PFSK-1 (cell line): ENCODE measurements around the gene GSC.

Source experiments
- FOXP2 ChIP-seq: optimal IDR thresholded peaks from 2 replicates; pipeline ENCODE3; 2011; ENCODE audit warnings: borderline replicate concordance, control low read depth, inconsistent platforms; ENCODE audit not compliant: insufficient read depth; ENCODE audit errors: extremely low read length, extremely low read depth
- POLR2AphosphoS5 ChIP-seq: IDR thresholded peaks from 2 replicates; pipeline ENCODE4 v1.6.1; 2012; ENCODE audit warnings: low read depth, mild to moderate bottlenecking, control low read depth, low read length, moderate library complexity
- SIN3A ChIP-seq: IDR thresholded peaks from 2 replicates; pipeline ENCODE4 v1.6.1; 2012; ENCODE audit warnings: mild to moderate bottlenecking, low read length, moderate library complexity, borderline replicate concordance; ENCODE audit not compliant: insufficient read depth
- TAF1 ChIP-seq: IDR thresholded peaks from 2 replicates; pipeline ENCODE4 v1.6.1; 2012; ENCODE audit warnings: low read length, control low read depth, borderline replicate concordance; ENCODE audit not compliant: insufficient read depth
- TF ChIP-seq, protein P1 (sequence below), 2 experiments: IDR thresholded peaks; 2 replicates each; pipeline versions ENCODE4 v1.6.1 to v1.8.0; 2011 to 2012; ENCODE audit warnings: low read depth in 2 of 2, low read length in 2 of 2, control low read depth in 1 of 2, inconsistent platforms in 1 of 2, mild to moderate bottlenecking in 1 of 2, moderate library complexity in 1 of 2; ENCODE audit not compliant: insufficient read depth in 1 of 2

The GSC gene

DNA sequence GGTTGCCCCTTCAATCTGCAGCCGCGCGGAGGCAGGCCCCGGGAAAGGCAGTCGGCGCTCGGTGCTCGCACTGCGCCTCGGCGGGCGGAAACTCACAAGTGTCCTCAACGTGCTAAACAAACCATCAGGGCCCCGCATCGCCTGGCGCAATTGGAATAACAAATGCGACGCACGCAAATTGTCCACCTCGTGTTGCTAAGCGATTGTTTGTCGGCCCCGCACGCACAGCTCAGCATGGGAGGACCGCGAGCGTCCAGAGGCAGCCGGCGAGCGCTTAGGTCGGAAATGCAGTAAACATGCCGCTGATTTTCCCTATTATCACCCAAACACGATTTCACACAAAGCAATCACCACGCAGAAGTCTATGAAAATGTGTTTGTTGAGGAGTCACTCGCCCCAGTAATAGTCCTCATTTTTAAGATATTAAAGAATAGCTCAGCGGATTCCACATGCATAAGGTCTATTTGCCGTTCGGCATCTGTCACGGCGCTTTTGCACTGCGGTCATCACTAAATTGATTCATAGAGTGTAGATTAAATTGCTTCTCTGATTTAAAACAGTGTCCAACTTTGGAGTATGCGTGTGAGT, 3.2 kb upstream of the GSC start:
- TF ChIP-seq FOXP2 (no peak), SIN3A (no peak), TAF1 (no peak), POLR2AphosphoS5 (no peak)
- TF ChIP-seq, protein P1, sequence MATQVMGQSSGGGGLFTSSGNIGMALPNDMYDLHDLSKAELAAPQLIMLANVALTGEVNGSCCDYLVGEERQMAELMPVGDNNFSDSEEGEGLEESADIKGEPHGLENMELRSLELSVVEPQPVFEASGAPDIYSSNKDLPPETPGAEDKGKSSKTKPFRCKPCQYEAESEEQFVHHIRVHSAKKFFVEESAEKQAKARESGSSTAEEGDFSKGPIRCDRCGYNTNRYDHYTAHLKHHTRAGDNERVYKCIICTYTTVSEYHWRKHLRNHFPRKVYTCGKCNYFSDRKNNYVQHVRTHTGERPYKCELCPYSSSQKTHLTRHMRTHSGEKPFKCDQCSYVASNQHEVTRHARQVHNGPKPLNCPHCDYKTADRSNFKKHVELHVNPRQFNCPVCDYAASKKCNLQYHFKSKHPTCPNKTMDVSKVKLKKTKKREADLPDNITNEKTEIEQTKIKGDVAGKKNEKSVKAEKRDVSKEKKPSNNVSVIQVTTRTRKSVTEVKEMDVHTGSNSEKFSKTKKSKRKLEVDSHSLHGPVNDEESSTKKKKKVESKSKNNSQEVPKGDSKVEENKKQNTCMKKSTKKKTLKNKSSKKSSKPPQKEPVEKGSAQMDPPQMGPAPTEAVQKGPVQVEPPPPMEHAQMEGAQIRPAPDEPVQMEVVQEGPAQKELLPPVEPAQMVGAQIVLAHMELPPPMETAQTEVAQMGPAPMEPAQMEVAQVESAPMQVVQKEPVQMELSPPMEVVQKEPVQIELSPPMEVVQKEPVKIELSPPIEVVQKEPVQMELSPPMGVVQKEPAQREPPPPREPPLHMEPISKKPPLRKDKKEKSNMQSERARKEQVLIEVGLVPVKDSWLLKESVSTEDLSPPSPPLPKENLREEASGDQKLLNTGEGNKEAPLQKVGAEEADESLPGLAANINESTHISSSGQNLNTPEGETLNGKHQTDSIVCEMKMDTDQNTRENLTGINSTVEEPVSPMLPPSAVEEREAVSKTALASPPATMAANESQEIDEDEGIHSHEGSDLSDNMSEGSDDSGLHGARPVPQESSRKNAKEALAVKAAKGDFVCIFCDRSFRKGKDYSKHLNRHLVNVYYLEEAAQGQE (IDR thresholded peaks at IDR 0.05; ENCODE audit: insufficient read depth in 1 of 2, low read depth in 2 of 2, low read length in 2 of 2) = no peak

DNA sequence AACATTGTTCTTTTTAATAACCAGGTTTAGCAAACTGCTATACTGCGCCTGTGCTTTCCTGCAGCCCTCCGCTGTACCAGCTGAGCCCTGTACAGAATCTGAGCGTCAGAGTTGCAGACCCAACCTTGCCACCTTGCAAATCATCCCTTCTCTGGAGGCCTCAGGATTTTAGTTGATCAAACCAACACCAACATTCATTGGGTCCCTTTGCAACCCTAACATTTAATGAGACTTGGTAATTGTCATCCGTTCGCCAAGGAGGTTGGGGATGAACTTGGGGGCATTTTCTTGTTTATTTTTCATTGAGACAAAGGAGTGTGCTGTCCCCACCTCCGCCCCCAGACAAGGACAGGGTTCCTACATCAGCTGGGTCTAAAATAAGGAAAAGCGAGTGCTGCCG, 2.6 kb upstream of the GSC start:
- TF ChIP-seq SIN3A = no peak
- TF ChIP-seq TAF1 = no peak
- TF ChIP-seq, protein P1 (IDR thresholded peaks at IDR 0.05; ENCODE audit: insufficient read depth in 1 of 2, low read depth in 2 of 2, low read length in 2 of 2) = no peak
- no peak for TF ChIP-seq POLR2AphosphoS5
- no peak for TF ChIP-seq FOXP2

GRCh38 chr14:94771906-94772490, 2.1 kb upstream of the GSC start:
- TF ChIP-seq TAF1 = no peak
- no peak for TF ChIP-seq SIN3A
- TF ChIP-seq FOXP2 = no peak
- TF ChIP-seq, protein P1 (IDR thresholded peaks at IDR 0.05; ENCODE audit: insufficient read depth in 1 of 2, low read depth in 2 of 2, low read length in 2 of 2) = no peak
- TF ChIP-seq POLR2AphosphoS5 = no peak

DNA sequence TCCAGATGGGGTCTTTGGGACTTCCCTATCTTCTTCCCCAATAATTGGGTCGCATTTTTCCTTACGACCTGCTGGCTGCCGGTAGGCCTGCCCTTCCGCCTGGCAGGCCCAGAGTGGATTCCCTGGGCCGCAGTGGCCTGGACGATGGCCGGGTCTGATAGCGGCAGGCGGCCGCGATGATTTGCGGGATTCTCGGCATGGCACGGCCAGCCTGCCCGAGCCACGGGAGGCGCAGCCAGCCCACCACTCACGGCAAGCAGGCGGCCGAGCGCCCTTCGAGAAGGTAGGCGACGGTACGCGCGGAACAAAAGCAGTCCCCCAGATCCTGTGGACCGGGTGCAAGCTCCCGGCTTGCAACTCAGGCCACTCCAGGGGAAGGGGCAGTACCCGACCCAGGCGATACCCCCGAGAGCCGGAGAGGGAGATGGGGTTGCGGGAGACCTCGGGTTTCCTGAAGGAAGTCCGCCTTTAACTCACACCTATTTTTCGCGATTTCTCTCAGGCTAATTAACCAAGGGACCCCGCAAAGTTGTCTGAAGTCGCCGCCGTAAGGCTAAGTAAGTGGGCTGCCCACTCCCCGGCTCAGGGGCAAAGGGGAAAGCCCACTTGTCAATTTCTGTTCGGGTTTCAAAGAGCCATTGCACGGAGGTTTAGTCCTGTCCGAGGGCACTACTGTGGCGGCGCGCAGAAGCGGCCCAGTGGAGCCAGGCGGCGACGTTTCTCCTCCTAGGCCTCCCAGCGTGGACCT, 1.4 kb upstream of the GSC start:
- TF ChIP-seq, protein P1 (IDR thresholded peaks at IDR 0.05; ENCODE audit: insufficient read depth in 1 of 2, low read depth in 2 of 2, low read length in 2 of 2) = no peak
- TF ChIP-seq FOXP2 (no peak), SIN3A (no peak), TAF1 (no peak), POLR2AphosphoS5 (no peak)
